Suprapubic skin (tissue), 3 donors: ENCODE results near the gene MINDY2.

Experiments used
- CTCF ChIP-seq, 2 donors: fragments of 200-600 bp in 1 of 2; fragments of 450-650 bp in 1 of 2; sonication (generic) in 1 of 2; IDR thresholded peaks; one replicate each; pipeline ENCODE4 v1.5.1; 2016 to 2019; ENCODE audit warnings: antibody characterized with exemption in 2 of 2, mild to moderate bottlenecking in 1 of 2, moderate library complexity in 1 of 2
- POLR2A ChIP-seq, 2 donors: fragments of 450-650 bp; IDR thresholded peaks; one replicate each; pipeline ENCODE4 v1.6.1; 2017; ENCODE audit warnings: antibody characterized with exemption in 2 of 2, mild to moderate bottlenecking in 2 of 2, moderate library complexity in 2 of 2

GRCh38 chr15:58870451-58870850 is 99.3 kb downstream of the MINDY2 start:
- TF ChIP-seq POLR2A (IDR thresholded peaks at IDR 0.05) (no peak), CTCF (IDR thresholded peaks at IDR 0.05) (no peak)
